ENCODE results near the gene AGRN. TPM values are rescaled to one million over a fixed set of nuclear protein-coding genes. Genes with fewer than 3 reads are reported as not detected.
"Not testable (repeated sequence)": the region's sequence is repeated elsewhere in the genome, so short reads cannot be mapped to it uniquely, and the experiment has no call there.

Gene AGRN
- polyA plus RNA-seq, 5 donors = 95.1 to 196 (median 121) TPM

GRCh38 chr1:1065265-1065939 is 45.5 kb downstream of the AGRN start:
- DNase-seq = no peak

- not testable (repeated sequence) for DNase-seq
These were observed 46.0 kb downstream of the AGRN start for GRCh38 chr1:1065940-1066304.

- DNase-seq = no peak
These were observed 46.7 kb downstream of the AGRN start for GRCh38 chr1:1066403-1067283.

GRCh38 chr1:1067284-1067859 is 47.5 kb downstream of the AGRN start:
- no peak for DNase-seq

- DNase-seq = no peak
These were observed 48.1 kb downstream of the AGRN start for GRCh38 chr1:1067860-1068516.

- no peak for DNase-seq
These were observed 48.7 kb downstream of the AGRN start for GRCh38 chr1:1068517-1069055.

- DNase-seq = peak; percentile 54 to 55
These were observed 49.3 kb downstream of the AGRN start for GRCh38 chr1:1069056-1069710.

- DNase-seq = no peak
These were observed 50.1 kb downstream of the AGRN start for GRCh38 chr1:1069711-1070676.

- no peak for DNase-seq
These were observed 51.8 kb downstream of the AGRN start for GRCh38 chr1:1071486-1072298.

GRCh38 chr1:1072299-1072848 is 52.5 kb downstream of the AGRN start:
- DNase-seq = no peak

- no peak for DNase-seq
These were observed 53.2 kb downstream of the AGRN start for GRCh38 chr1:1072849-1073742.

- peak in 1 of 2 donors; percentile 23 for DNase-seq
These were observed 54.0 kb downstream of the AGRN start, which contains the start of gene RNF223 for GRCh38 chr1:1073743-1074587. RNF223 (minus strand) TSS chr1:1074306; CDS start chr1:1072566, 1,740 bp downstream.

- no peak for DNase-seq
These were observed 54.8 kb downstream of the AGRN start for GRCh38 chr1:1074631-1075147.

- DNase-seq = no peak
These were observed 55.4 kb downstream of the AGRN start for GRCh38 chr1:1075148-1075935.

GRCh38 chr1:1077396-1077795 is 57.5 kb downstream of the AGRN start:
- DNase-seq = not testable (repeated sequence)
